ENCODE results near the gene DTWD2. TPM values are rescaled to one million over a fixed set of nuclear protein-coding genes. Genes with fewer than 3 reads are reported as not detected.
"Not testable (repeated sequence)": the region's sequence is repeated elsewhere in the genome, so short reads cannot be mapped to it uniquely, and the experiment has no call there.

The DTWD2 gene
- total RNA-seq, 4 donors from 2014 or later, result 7.9 to 14.2 (median 12.6) TPM

DNA sequence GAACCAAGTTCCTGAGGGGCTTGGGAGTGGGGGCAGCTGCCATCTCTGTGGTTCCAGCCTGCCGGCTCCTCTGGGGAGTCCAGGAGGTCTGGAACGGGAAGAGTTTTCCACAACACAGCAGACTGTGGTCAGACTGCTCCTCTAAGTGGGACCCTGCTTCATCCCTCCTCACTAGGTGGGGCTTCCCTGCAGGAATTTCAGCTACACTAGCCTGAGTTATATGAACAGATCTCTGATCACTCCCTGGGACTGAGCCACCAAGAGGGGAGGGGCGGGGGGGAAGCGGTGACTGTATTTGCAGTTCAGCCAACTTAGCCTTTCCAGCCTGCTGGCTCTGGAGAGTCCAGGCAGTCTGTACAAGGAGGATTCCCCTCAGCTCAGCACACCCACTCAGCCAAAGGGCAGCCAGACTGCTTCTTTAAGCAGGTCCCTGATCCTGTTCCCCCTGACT is 19.4 kb downstream of the DTWD2 start:
- TF ChIP-seq, protein P1, sequence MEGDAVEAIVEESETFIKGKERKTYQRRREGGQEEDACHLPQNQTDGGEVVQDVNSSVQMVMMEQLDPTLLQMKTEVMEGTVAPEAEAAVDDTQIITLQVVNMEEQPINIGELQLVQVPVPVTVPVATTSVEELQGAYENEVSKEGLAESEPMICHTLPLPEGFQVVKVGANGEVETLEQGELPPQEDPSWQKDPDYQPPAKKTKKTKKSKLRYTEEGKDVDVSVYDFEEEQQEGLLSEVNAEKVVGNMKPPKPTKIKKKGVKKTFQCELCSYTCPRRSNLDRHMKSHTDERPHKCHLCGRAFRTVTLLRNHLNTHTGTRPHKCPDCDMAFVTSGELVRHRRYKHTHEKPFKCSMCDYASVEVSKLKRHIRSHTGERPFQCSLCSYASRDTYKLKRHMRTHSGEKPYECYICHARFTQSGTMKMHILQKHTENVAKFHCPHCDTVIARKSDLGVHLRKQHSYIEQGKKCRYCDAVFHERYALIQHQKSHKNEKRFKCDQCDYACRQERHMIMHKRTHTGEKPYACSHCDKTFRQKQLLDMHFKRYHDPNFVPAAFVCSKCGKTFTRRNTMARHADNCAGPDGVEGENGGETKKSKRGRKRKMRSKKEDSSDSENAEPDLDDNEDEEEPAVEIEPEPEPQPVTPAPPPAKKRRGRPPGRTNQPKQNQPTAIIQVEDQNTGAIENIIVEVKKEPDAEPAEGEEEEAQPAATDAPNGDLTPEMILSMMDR (IDR thresholded peaks at IDR 0.05), result no peak
- TF ChIP-seq POLR2A (IDR thresholded peaks at IDR 0.05) (no peak), POLR2AphosphoS5 (IDR thresholded peaks at IDR 0.05) (no peak)

DNA sequence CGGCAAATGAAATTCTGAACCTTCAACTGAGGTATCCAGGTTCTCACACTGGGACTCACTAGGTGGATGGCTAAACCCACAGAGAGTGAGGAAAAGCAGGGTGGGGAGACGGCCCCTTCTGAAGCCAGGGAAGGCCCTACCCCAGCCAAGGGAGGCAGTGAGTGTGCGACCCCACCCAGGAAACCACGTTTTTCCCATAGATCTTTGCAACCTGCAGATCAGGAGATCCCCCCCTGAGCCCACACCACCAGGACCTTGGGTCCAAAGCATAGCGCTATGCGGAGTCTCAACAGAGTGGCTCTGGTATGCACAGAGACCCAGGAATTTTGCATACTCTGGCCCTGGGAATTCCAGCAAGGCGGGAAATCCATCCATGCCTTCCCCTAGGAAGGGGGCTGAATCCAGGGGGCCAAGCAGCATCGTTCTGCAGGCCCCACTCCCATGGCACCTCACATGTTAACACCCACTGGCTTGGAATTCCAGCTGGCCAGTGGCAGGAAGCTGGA is 19.9 kb downstream of the DTWD2 start:
- Histone ChIP-seq H3K27ac (no peak overlapping the region), H3K9me3 (no peaks in the 10 kb centered on the region), H3K4me1 (peaks cover 0 to 10% (median 3%) of the 10 kb centered on the region in 3 donors), H3K4me3 (no peak overlapping the region), H3K27me3 (no peaks in the 10 kb centered on the region), H3K36me3 (no peaks in the 10 kb centered on the region)
- no peak for TF ChIP-seq POLR2AphosphoS5 (IDR thresholded peaks at IDR 0.05)
- TF ChIP-seq, protein P1 (IDR thresholded peaks at IDR 0.05), result no peak
- TF ChIP-seq EP300 (IDR thresholded peaks at IDR 0.05), result no peak
- no peak for TF ChIP-seq POLR2A (IDR thresholded peaks at IDR 0.05)
- 79 to 86% methylated on average over 4 of the region's 8 CpGs for WGBS, 2 donors (ENCODE audit: low coverage in 1 of 2)
- ATAC-seq, result no peak

More for the DNA sequence above, 19.4 kb downstream of the DTWD2 start:
- H3K9me3 ChIP-seq, result no peaks in the 10 kb centered on the region
- H3K27me3 ChIP-seq, result no peaks in the 10 kb centered on the region
- no peak overlapping the region for H3K27ac ChIP-seq
- no peaks in the 10 kb centered on the region for H3K36me3 ChIP-seq
- H3K4me1 ChIP-seq, result peaks cover 0 to 10% (median 3%) of the 10 kb centered on the region in 3 donors
- H3K4me3 ChIP-seq, result no peak overlapping the region
- peak; percentile 43 for ATAC-seq
- WGBS, 2 donors (ENCODE audit: low coverage in 1 of 2), result no CpG with 5 or more reads among the region's 4 CpGs

DNA sequence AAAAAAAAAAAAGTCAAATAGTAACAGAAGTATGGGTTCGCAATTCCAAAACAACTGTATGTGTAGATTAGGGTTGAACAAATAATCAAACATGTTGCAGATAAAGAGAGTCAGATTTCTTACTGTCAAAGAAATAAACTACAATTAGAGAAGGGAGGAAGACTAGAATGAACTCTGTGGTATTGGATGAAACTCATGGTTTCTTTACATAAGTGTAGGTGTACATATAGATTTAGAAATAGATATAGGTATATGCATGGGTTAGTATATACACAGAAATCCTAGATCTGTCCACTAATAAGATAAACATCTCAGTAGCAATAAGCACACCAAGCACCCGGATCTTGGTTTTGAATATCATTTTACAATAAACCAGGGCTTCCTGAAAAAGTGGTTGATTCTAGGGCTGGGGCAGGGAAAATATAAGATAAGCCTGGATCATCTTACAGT is 21.3 kb downstream of the DTWD2 start:
- Histone ChIP-seq H3K27me3 (no peaks in the 10 kb centered on the region), H3K4me3 (no peak overlapping the region), H3K9me3 (no peaks in the 10 kb centered on the region), H3K36me3 (no peaks in the 10 kb centered on the region), H3K4me1 (peaks cover 0 to 10% (median 3%) of the 10 kb centered on the region in 3 donors), H3K27ac (no peak overlapping the region)
- no peak for TF ChIP-seq POLR2AphosphoS5 (IDR thresholded peaks at IDR 0.05)
- TF ChIP-seq EP300 (IDR thresholded peaks at IDR 0.05), result no peak
- 85 to 86% methylated on average over 1 to 2 of the region's 2 CpGs for WGBS, 2 donors (ENCODE audit: low coverage in 1 of 2)
- ATAC-seq, result no peak

DNA sequence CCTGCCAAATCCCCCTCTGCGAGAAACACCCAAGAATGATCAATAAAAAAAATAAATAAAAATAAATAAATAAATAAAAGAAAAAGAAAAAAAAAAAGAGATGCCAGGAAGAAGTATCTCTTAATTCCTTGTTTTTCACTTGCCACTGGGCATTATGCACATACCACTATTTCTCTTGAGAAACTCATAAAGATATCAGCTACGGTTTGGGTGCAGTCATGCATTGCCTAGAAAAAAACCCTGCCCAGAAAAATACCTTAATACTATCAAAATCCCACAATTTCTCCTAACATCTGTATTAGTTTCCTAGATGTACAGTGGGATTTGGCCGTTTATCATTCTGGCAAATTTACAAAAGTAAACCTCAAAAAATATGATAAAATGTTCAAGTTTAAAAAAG is 22.5 kb downstream of the DTWD2 start:
- TF ChIP-seq EP300 (IDR thresholded peaks at IDR 0.05), result no peak
- TF ChIP-seq, protein P1 (IDR thresholded peaks at IDR 0.05), result no peak
- no peak for TF ChIP-seq POLR2A (IDR thresholded peaks at IDR 0.05)
- TF ChIP-seq POLR2AphosphoS5 (IDR thresholded peaks at IDR 0.05), result no peak
- no peak overlapping the region for H3K4me3 ChIP-seq
- ATAC-seq, result no peak

DNA sequence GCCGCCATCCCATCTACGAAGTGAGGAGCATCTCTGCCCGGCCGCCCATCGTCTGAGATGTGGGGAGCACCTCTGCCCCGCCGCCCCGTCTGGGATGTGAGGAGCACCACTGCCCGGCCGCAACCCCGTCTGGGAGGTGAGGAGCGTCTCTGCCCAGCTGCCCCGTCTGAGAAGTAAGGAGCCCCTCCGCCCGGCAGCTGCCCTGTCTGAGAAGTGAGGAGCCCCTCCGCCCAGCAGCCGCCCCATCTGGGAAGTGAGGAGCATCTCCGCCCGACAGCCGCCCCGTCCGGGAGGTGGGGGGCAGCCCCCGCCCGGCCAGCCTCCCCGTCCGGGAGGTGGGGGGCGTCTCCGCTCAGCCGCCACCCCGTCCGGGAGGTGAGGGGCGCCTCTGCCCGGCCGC is 23.4 kb downstream of the DTWD2 start:
- H3K4me3 ChIP-seq, H3K9me3 ChIP-seq, H3K36me3 ChIP-seq, H3K27ac ChIP-seq, H3K4me1 ChIP-seq, H3K27me3 ChIP-seq, ATAC-seq: not testable (repeated sequence)
- WGBS, 2 donors (ENCODE audit: low coverage in 1 of 2), result no CpG with 5 or more reads among the region's 34 CpGs

More for the DNA sequence above, 22.5 kb downstream of the DTWD2 start:
- no peaks in the 10 kb centered on the region for H3K9me3 ChIP-seq
- H3K4me1 ChIP-seq, result peaks cover 0 to 10% (median 3%) of the 10 kb centered on the region in 3 donors
- H3K27ac ChIP-seq, result no peak overlapping the region
- 72 to 95% methylated on average over 2 of the region's 3 CpGs for WGBS, 2 donors (ENCODE audit: low coverage in 1 of 2)
- no peaks in the 10 kb centered on the region for H3K36me3 ChIP-seq
- no peaks in the 10 kb centered on the region for H3K27me3 ChIP-seq

DNA sequence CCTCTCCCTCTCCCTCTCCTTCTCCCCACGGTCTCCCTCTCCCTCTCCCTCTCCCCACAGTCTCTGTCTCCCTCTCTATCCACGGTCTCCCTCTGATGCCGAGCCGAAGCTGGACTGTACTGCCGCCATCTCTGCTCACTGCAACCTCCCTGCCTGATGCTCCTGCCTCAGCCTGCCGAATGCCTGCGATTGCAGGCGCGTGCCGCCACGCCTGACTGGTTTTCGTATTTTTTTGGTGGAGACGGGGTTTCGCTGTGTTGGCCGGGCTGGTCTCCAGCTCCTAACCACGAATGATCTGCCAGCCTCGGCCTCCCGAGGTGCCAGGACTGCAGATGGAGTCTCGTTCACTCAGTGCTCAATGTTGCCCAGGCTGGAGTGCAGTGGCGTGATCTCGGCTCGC is 24.0 kb downstream of the DTWD2 start:
- not testable (repeated sequence) for H3K4me3 ChIP-seq, H3K27me3 ChIP-seq, H3K9me3 ChIP-seq, H3K4me1 ChIP-seq, H3K36me3 ChIP-seq, H3K27ac ChIP-seq, ATAC-seq
- 96% methylated on average over 9 of the region's 22 CpGs; no CpG with 5 or more reads in 1 of the 2 donors for WGBS, 2 donors (ENCODE audit: low coverage in 1 of 2)

Data from gastroesophageal sphincter (tissue), 4 donors.